CD14-positive monocyte (primary cell): ENCODE measurements around the gene UGT2A3. TPM values are rescaled to one million over a fixed set of nuclear protein-coding genes. Genes with fewer than 3 reads are reported as not detected.

ENCODE experiments used
- DNase-seq, 3 donors: peaks; one replicate each; pipeline ENCODE4 v3.0.0-alpha.2; 2011 to 2022
- H2AFZ ChIP-seq: 2 replicates; pipeline ENCODE4 v1.6.0; 2012; ENCODE audit warnings: mild to moderate bottlenecking, low read depth, low read length, inconsistent platforms; ENCODE audit not compliant: insufficient read depth, poor library complexity, severe bottlenecking
- H3K27ac ChIP-seq, 2 donors: 1 replicate in 1 of 2; 2 replicates in 1 of 2; pipeline ENCODE4 v1.5.1; 2012 to 2013; ENCODE audit warnings: low read length in 2 of 2, control low read depth in 1 of 2, inconsistent platforms in 1 of 2, low read depth in 1 of 2, mild to moderate bottlenecking in 1 of 2
- H3K27me3 ChIP-seq, 2 donors: one replicate each; pipeline versions ENCODE4 v1.6.0 to v1.6.1; 2011 to 2013; ENCODE audit warnings: low read length in 2 of 2; ENCODE audit not compliant: control insufficient read depth in 2 of 2, insufficient read depth in 2 of 2
- H3K36me3 ChIP-seq, 2 donors: replicated peaks in 1 of 2; 1 replicate in 1 of 2; 2 replicates in 1 of 2; pipeline versions ENCODE4 v1.5.1 to v1.6.1; 2012 to 2013; ENCODE audit warnings: low read length in 2 of 2, control low read depth in 1 of 2, inconsistent platforms in 1 of 2, mild to moderate bottlenecking in 1 of 2; ENCODE audit not compliant: insufficient read depth in 2 of 2, control insufficient read depth in 1 of 2
- H3K4me1 ChIP-seq, 2 donors: 1 replicate in 1 of 2; 2 replicates in 1 of 2; pipeline versions ENCODE4 v1.5.1 to v1.6.1; 2012 to 2013; ENCODE audit warnings: low read length in 2 of 2, control low read depth in 1 of 2, inconsistent platforms in 1 of 2, mild to moderate bottlenecking in 1 of 2, moderate library complexity in 1 of 2; ENCODE audit not compliant: insufficient read depth in 2 of 2, control insufficient read depth in 1 of 2
- H3K4me2 ChIP-seq: replicated peaks from 2 replicates; pipeline ENCODE3; 2012; ENCODE audit warnings: low read length, moderate library complexity, mild to moderate bottlenecking; ENCODE audit not compliant: poor library complexity, severe bottlenecking; ENCODE audit errors: extremely low read depth
- H3K4me3 ChIP-seq, 3 experiments: fragments of 200-600 bp in 1 of 3; sonication (generic) in 1 of 3; replicated peaks in 1 of 3; 1 replicate in 2 of 3; 2 replicates in 1 of 3; pipeline ENCODE4 v1.5.1; 2011 to 2013; ENCODE audit warnings: low read length in 3 of 3, mild to moderate bottlenecking in 3 of 3, control low read depth in 2 of 3, low read depth in 2 of 3, inconsistent platforms in 1 of 3, moderate library complexity in 1 of 3
- H3K79me2 ChIP-seq: 2 replicates; pipeline ENCODE4 v1.6.0; 2012; ENCODE audit warnings: mild to moderate bottlenecking, control low read depth, inconsistent platforms, low read length, moderate library complexity; ENCODE audit not compliant: insufficient read depth
- H3K9ac ChIP-seq: 2 replicates; pipeline ENCODE4 v1.6.0; 2017; ENCODE audit warnings: low read length, mild to moderate bottlenecking; ENCODE audit not compliant: insufficient read depth, poor library complexity, severe bottlenecking
- H3K9me3 ChIP-seq, 2 donors: replicated peaks in 1 of 2; 1 replicate in 1 of 2; 2 replicates in 1 of 2; pipeline versions ENCODE4 v1.5.1 to v1.6.1; 2012 to 2013; ENCODE audit warnings: low read length in 2 of 2, control low read depth in 1 of 2; ENCODE audit not compliant: control insufficient read depth in 1 of 2, insufficient read depth in 1 of 2
- H4K20me1 ChIP-seq: 2 replicates; pipeline ENCODE4 v1.6.0; 2012; ENCODE audit warnings: mild to moderate bottlenecking, low read length, control low read depth, moderate library complexity; ENCODE audit not compliant: insufficient read depth
- H3K27ac Mint-ChIP-seq, 7 donors: one replicate each; pipeline ENCODE4 v1.8.0; 2020; ENCODE audit warnings: mild to moderate bottlenecking in 7 of 7, mixed read lengths in 7 of 7, moderate library complexity in 6 of 7, inconsistent platforms in 2 of 7
- H3K27me3 Mint-ChIP-seq, 3 donors: one replicate each; pipeline ENCODE4 v1.8.0; 2021 to 2022; ENCODE audit warnings: low read depth in 3 of 3, mild to moderate bottlenecking in 3 of 3, mixed read lengths in 3 of 3, moderate library complexity in 3 of 3, inconsistent platforms in 1 of 3
- H3K36me3 Mint-ChIP-seq, 2 donors: one replicate each; pipeline ENCODE4 v1.8.0; 2020; ENCODE audit warnings: mixed read lengths in 2 of 2, inconsistent platforms in 1 of 2, mild to moderate bottlenecking in 1 of 2
- H3K4me1 Mint-ChIP-seq: one replicate; pipeline ENCODE4 v1.8.0; 2020; ENCODE audit warnings: mild to moderate bottlenecking, mixed read lengths
- H3K4me3 Mint-ChIP-seq, 2 donors: one replicate each; pipeline ENCODE4 v1.8.0; 2020; ENCODE audit warnings: mild to moderate bottlenecking in 2 of 2, mixed read lengths in 2 of 2, moderate library complexity in 1 of 2
- H3K9me3 Mint-ChIP-seq, 7 donors: one replicate each; pipeline ENCODE4 v1.8.0; 2020 to 2022; ENCODE audit warnings: mixed read lengths in 7 of 7, mild to moderate bottlenecking in 6 of 7, moderate library complexity in 6 of 7, inconsistent platforms in 2 of 7
- WGBS: methylation state at CpG from one replicate; pipeline ENCODE4 v1.1.5; 2013; ENCODE audit warnings: missing lambda C conversion rate; ENCODE audit not compliant: insufficient coverage; 5-methylcytosine and 5-hydroxymethylcytosine counted together
- intact Hi-C, 2 donors: fragments of 100-400 bp; cut with micrococcal nuclease; formaldehyde crosslinking; loops; one replicate each; pipeline versions ENCODE4 v1.15.0 to v1.15.1; 2023
- polyA plus RNA-seq, 3 donors: library from polyadenylated mRNA; depleted of rRNA in 1 of 3; unstranded in 2 of 3; stranded (reverse) in 1 of 3; fragments of 300-500 nt in 2 of 3; fragments of >200 nt in 1 of 3; fragmentation: Illumina TruSeq in 2 of 3; gene quantifications; 1 replicate in 2 of 3; 2 replicates in 1 of 3; pipeline ENCODE4 v1.2.3, GENCODE V29; 2012 to 2021
- TF ChIP-seq, protein P1 (sequence below): fragments of 200-600 bp; IDR thresholded peaks from one replicate; pipeline ENCODE4 v1.8.0; 2022; ENCODE audit warnings: antibody characterized with exemption, mild to moderate bottlenecking

The UGT2A3 gene
- polyA plus RNA-seq, 3 donors = not detected

DNA sequence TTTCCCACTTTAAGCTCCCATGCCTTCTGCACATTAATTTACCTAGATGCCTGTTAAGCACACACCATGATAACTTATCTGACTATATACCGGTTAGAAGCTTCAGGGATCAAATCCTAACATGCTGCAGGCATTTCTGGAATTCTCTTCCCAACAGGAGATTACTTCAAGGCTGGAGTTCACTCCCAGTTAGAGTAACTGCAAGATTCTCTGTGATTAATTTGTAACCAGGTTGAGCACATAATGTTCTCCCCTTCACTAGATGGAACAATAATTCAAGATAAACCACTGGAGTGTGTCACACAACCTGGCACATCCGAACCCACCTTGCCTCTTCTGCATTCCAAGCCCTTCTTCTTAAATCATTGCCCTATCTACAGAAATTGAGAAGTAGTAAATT, 11.8 kb upstream of the UGT2A3 start:
- Histone ChIP-seq H3K27ac (no peak overlapping the region), H3K9ac (no peak overlapping the region), H3K4me1 (no peaks in the 10 kb centered on the region), H3K4me3 (no peak overlapping the region), H3K9me3 (peaks cover 0 to 3% of the 10 kb centered on the region in 2 donors), H2AFZ (no peak overlapping the region), H3K4me2 (no peak overlapping the region), H3K36me3 (no peaks in the 10 kb centered on the region), H3K27me3 (no peaks in the 10 kb centered on the region), H4K20me1 (no peaks in the 10 kb centered on the region), H3K79me2 (no peaks in the 10 kb centered on the region)
- intact Hi-C loops = no loop called here
- Mint-ChIP-seq H3K36me3 (no peaks in the 10 kb centered on the region), H3K4me1 (no peaks in the 10 kb centered on the region), H3K9me3 (peaks cover 0 to 11% (median 3%) of the 10 kb centered on the region in 7 donors), H3K4me3 (no peak overlapping the region), H3K27me3 (no peaks in the 10 kb centered on the region), H3K27ac (no peak overlapping the region)
- DNase-seq = no peak
- WGBS = no CpG with 5 or more reads among the region's 2 CpGs
- TF ChIP-seq, protein P1, sequence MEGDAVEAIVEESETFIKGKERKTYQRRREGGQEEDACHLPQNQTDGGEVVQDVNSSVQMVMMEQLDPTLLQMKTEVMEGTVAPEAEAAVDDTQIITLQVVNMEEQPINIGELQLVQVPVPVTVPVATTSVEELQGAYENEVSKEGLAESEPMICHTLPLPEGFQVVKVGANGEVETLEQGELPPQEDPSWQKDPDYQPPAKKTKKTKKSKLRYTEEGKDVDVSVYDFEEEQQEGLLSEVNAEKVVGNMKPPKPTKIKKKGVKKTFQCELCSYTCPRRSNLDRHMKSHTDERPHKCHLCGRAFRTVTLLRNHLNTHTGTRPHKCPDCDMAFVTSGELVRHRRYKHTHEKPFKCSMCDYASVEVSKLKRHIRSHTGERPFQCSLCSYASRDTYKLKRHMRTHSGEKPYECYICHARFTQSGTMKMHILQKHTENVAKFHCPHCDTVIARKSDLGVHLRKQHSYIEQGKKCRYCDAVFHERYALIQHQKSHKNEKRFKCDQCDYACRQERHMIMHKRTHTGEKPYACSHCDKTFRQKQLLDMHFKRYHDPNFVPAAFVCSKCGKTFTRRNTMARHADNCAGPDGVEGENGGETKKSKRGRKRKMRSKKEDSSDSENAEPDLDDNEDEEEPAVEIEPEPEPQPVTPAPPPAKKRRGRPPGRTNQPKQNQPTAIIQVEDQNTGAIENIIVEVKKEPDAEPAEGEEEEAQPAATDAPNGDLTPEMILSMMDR = no peak

DNA sequence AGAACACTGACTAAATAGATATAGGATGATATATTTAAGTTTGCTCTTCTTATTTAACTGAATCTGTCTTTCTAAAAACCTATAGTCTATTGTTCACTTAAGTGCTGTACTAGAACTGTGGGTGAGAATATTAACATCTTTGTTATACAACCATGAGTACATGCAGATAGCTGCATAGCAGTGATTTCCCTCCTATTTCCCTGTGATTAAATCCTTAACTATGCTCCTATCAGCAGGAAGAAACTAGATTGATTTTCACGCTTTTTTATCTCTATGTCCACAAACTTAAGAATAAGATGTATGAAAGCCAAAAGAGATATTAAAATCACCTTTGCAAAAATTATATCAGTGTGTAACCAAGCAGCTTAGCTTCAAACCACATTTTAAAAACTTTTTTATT, 11.3 kb upstream of the UGT2A3 start:
- intact Hi-C loops = no loop called here
- Mint-ChIP-seq H3K27ac (no peak overlapping the region), H3K36me3 (no peaks in the 10 kb centered on the region), H3K9me3 (peaks cover 0 to 11% (median 3%) of the 10 kb centered on the region in 7 donors), H3K4me3 (no peak overlapping the region), H3K27me3 (no peaks in the 10 kb centered on the region), H3K4me1 (no peaks in the 10 kb centered on the region)
- no peaks in the 10 kb centered on the region for H3K4me1 ChIP-seq
- TF ChIP-seq, protein P1 = no peak
- no peaks in the 10 kb centered on the region for H4K20me1 ChIP-seq
- no peak overlapping the region for H3K4me2 ChIP-seq
- no CpG with 5 or more reads among the region's 1 CpG for WGBS
- H3K79me2 ChIP-seq = no peaks in the 10 kb centered on the region
- H3K27ac ChIP-seq = no peak overlapping the region
- no peak overlapping the region for H3K9ac ChIP-seq
- H3K4me3 ChIP-seq = no peak overlapping the region
- no peaks in the 10 kb centered on the region for H3K27me3 ChIP-seq
- no peaks in the 10 kb centered on the region for H3K36me3 ChIP-seq
- peaks cover 0 to 3% of the 10 kb centered on the region in 2 donors for H3K9me3 ChIP-seq
- no peak overlapping the region for H2AFZ ChIP-seq
- no peak for DNase-seq
